ENCODE results near the gene CDK10. TPM values are rescaled to one million over a fixed set of nuclear protein-coding genes. Genes with fewer than 3 reads are reported as not detected.

The CDK10 gene
- total and polyA plus RNA-seq, 9 of the 15 experiments (the other 6 are each of a cell fraction or from before 2014, with no cell fraction given) = 2.0 to 85.1 (median 40.1) TPM

GRCh38 chr16:89668790-89669158 lies 17.7 kb upstream of the CDK10 start (continued):
- TF ChIP-seq BCLAF1 (IDR thresholded peaks at IDR 0.05; ENCODE audit: borderline replicate concordance in 1 of 2, control insufficient read depth in 1 of 2, low read depth in 2 of 2, low read length in 1 of 2) (no peak), ZNF212 (CRISPR knock-in tag; IDR thresholded peaks at IDR 0.05) (no peak), ASH1L (IDR thresholded peaks at IDR 0.05; ENCODE audit: borderline replicate concordance, low read depth, partially characterized antibody) (no peak), CTCF (IDR thresholded peaks at IDR 0.05 in 2 of 3, conservative IDR thresholded peaks at IDR 0.05 in 1 of 3; ENCODE audit: insufficient read depth in 2 of 3, low read depth in 1 of 3, low read length in 3 of 3) (no peak), SMARCC2 (IDR thresholded peaks at IDR 0.05; ENCODE audit: low read depth) (no peak), CTCFL (IDR thresholded peaks at IDR 0.05; ENCODE audit: borderline replicate concordance, insufficient read depth, low read depth, low read length, poor library complexity, severe bottlenecking) (no peak), HDAC8 (tag; IDR thresholded peaks at IDR 0.05) (no peak), E2F5 (CRISPR knock-in tag; IDR thresholded peaks at IDR 0.05) (no peak), ZNF717 (CRISPR knock-in tag; IDR thresholded peaks at IDR 0.05) (no peak), NCOA2 (IDR thresholded peaks at IDR 0.05; ENCODE audit: partially characterized antibody in 2 of 2) (no peak), EWSR1 (IDR thresholded peaks at IDR 0.05; ENCODE audit: borderline replicate concordance, low read depth, partially characterized antibody) (no peak), ID3 (CRISPR knock-in tag; IDR thresholded peaks at IDR 0.05) (no peak), ID3 (tag; IDR thresholded peaks at IDR 0.05) (no peak), HDAC6 (IDR thresholded peaks at IDR 0.05; ENCODE audit: low read depth, low read length) (no peak)
